ENCODE results near the gene OGFOD1. TPM values are rescaled to one million over a fixed set of nuclear protein-coding genes. Genes with fewer than 3 reads are reported as not detected.

The OGFOD1 gene
- total RNA-seq (2014; rRNA removed; shearing (Covaris generic)): 60.0 and 76.3 TPM in 2 replicates
- 63.9 and 74.5 TPM in 2 replicates for polyA plus RNA-seq (2016; fragmentation: Nextera tagmentation; extraction: Ambion mirVana)
- long read RNA-seq, full-length matches to known transcripts: 20 of 24 reads
- long read RNA-seq, partial matches to known transcripts: 2 of 24 reads
- long read RNA-seq, other reads (novel, unspliced or antisense): 2 of 24 reads

DNA sequence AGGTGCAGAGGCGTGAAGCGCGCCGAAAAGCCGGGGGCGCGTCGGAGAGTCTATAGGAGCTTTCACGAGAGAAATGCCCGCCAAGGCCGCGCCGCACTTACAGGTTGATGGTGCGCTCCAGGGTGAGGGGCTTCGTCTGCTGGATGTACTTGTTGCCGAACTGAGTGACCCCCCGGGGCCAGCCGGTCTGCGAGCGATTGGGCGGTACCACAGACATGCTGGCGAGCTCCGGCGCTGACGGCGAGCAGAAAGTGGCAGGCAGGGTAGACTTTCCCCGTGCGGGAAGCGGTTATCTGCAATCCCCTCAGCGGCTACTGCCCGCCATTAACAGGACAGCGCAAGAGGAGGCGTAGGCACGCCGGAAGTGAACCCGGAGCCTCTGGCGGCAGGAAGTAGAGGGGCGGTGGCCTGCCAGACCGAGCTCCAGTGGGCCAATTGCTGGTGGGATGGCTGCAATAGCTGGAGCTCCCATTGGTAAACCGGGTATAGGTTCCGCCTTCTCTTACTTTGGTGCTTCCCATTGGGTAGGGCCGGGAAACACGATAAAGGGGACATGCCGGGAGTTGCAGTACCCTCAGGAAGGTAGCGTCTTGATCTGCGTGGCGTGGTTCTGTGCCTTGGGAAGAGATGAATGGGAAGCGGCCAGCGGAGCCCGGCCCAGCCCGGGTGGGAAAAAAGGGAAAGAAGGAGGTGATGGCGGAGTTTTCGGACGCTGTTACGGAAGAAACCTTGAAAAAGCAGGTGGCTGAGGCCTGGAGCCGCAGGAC is at the start of gene OGFOD1, which contains the start of gene NUDT21:
Gene OGFOD1 (plus strand): TSS at position 569 of the 767 bp plus-strand sequence. CDS start 59 bp downstream, at position 628.
Gene NUDT21 (minus strand): TSS at position 347 of the 767 bp plus-strand sequence. CDS start 130 bp downstream, at position 217.
- peaks cover 25% of the 10 kb centered on the region; the same call in 1 of the 2 replicates for H3K4me1 ChIP-seq (ENCODE audit: insufficient read depth)
- peaks cover 29% of the 10 kb centered on the region for H3K36me3 ChIP-seq (ENCODE audit: insufficient read depth)
- Mint-ChIP-seq H3K27me3 (ENCODE audit: insufficient read depth, low read depth, poor library complexity) (no peaks in the 10 kb centered on the region), H3K27ac (peak within 1 kb of the TSS; percentile 97), H3K4me3 (peak within 1 kb of the TSS; percentile 95), H3K36me3 (ENCODE audit: low read depth) (peaks cover 30% of the 10 kb centered on the region), H3K9me3 (no peaks in the 10 kb centered on the region), H3K4me1 (peaks cover 22% of the 10 kb centered on the region)
- no peaks in the 10 kb centered on the region for H3K9me2 ChIP-seq (ENCODE audit: insufficient read depth)
- DNase-seq (ENCODE audit: low spot score) (peak; percentile 98), ATAC-seq (peak; percentile 98)
- peaks cover 46% of the 10 kb centered on the region for H4K20me1 ChIP-seq (replicated peaks; ENCODE audit: insufficient read depth)
- TF ChIP-seq JUNB (IDR thresholded peaks at IDR 0.05; ENCODE audit: unreplicated experiment) (no peak), NANOG (IDR thresholded peaks at IDR 0.05; ENCODE audit: borderline replicate concordance) (0 out of 2 replicates have a peak, but pooled peaks have one; percentile 23), POLR2AphosphoS5 (IDR thresholded peaks at IDR 0.05; ENCODE audit: low read depth) (peak; percentile 73), CREB1 (CRISPR knock-in tag; IDR thresholded peaks at IDR 0.05; ENCODE audit: low read depth) (peak; percentile 17; the same call in 1 of the 2 replicates), EZH2phosphoT487 (IDR thresholded peaks at IDR 0.05; ENCODE audit: unreplicated experiment) (no peak), EZH2 (IDR thresholded peaks at IDR 0.05; ENCODE audit: low read depth, unreplicated experiment) (no peak)
- TF ChIP-seq, protein P1, sequence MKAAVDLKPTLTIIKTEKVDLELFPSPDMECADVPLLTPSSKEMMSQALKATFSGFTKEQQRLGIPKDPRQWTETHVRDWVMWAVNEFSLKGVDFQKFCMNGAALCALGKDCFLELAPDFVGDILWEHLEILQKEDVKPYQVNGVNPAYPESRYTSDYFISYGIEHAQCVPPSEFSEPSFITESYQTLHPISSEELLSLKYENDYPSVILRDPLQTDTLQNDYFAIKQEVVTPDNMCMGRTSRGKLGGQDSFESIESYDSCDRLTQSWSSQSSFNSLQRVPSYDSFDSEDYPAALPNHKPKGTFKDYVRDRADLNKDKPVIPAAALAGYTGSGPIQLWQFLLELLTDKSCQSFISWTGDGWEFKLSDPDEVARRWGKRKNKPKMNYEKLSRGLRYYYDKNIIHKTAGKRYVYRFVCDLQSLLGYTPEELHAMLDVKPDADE (IDR thresholded peaks at IDR 0.05): peak; percentile 79
- H3K27ac ChIP-seq (ENCODE audit: low read depth): peak within 1 kb of the TSS; percentile 64; the same call in 1 of the 2 replicates
- H3F3A ChIP-seq (replicated peaks; ENCODE audit: low read depth): no peaks in the 10 kb centered on the region
- H2AFZ ChIP-seq: peak within 1 kb of the TSS; percentile 80
- H3K4me3 ChIP-seq: peak within 1 kb of the TSS; percentile 92
- peaks cover 71% of the 10 kb centered on the region for H3K79me2 ChIP-seq (replicated peaks; ENCODE audit: insufficient read depth)
- no peaks in the 10 kb centered on the region for H3K27me3 ChIP-seq (ENCODE audit: insufficient read depth)
- H3K4me2 ChIP-seq: peak within 1 kb of the TSS; percentile 92

DNA sequence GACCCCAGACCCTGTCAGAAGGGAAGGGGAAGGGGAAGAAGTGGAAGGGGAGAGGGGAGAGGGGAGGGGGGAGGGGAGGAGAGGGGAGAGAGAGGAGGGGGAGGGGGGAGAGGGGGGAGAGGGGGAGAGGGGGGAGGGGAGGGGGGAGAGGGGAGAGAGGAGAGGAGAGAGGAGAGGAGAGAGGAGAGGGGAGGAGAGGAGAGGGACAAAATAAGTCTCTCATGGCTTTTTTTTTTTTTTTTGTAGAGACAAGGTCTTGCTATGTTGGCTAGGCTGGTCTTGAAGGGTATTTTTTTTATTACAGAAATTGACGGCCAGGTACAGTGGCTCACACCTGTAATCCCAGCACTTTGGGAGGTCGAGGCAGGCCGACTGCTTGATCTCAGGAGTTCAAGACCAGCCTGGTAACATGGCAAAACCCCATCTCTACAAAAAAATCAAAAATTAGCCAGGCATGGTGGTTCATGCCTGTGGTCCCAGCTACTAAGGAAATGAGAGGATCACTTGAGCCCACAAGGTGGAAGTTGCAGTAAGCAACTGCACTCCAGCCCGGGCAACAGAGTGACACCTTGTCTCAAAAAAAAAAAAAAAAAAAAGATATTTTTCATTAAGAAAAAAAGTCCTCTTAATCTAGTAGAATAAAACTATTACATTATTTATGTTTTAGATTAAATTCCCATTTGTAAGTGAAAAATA is 45.2 kb upstream of the OGFOD1 start:
- Mint-ChIP-seq H3K4me1 (no peaks in the 10 kb centered on the region; the same call in 1 of the 3 replicates), H3K27ac (no peak overlapping the region), H3K9me3 (no peaks in the 10 kb centered on the region), H3K27me3 (ENCODE audit: insufficient read depth, low read depth, poor library complexity) (peaks cover 2% of the 10 kb centered on the region), H3K4me3 (no peak overlapping the region), H3K36me3 (ENCODE audit: low read depth) (peaks cover 21% of the 10 kb centered on the region)
- Histone ChIP-seq H3F3A (replicated peaks; ENCODE audit: low read depth) (no peaks in the 10 kb centered on the region), H4K20me1 (replicated peaks; ENCODE audit: insufficient read depth) (no peaks in the 10 kb centered on the region), H3K4me3 (no peak overlapping the region), H3K4me1 (ENCODE audit: insufficient read depth) (no peaks in the 10 kb centered on the region), H3K79me2 (replicated peaks; ENCODE audit: insufficient read depth) (no peaks in the 10 kb centered on the region), H3K9me2 (ENCODE audit: insufficient read depth) (no peaks in the 10 kb centered on the region), H3K27me3 (ENCODE audit: insufficient read depth) (no peaks in the 10 kb centered on the region), H3K36me3 (ENCODE audit: insufficient read depth) (peaks cover 7% of the 10 kb centered on the region; the same call in 1 of the 2 replicates), H3K27ac (ENCODE audit: low read depth) (no peak overlapping the region), H3K4me2 (no peak overlapping the region), H2AFZ (no peak overlapping the region)
- DNase-seq (ENCODE audit: low spot score) (no peak), ATAC-seq (no peak)
- TF ChIP-seq CREB1 (CRISPR knock-in tag; IDR thresholded peaks at IDR 0.05; ENCODE audit: low read depth) (no peak), ZNF331 (CRISPR knock-in tag; IDR thresholded peaks at IDR 0.05; ENCODE audit: low read depth) (no peak), STAT1 (IDR thresholded peaks at IDR 0.05; ENCODE audit: unreplicated experiment) (no peak), ZNF114 (CRISPR knock-in tag; IDR thresholded peaks at IDR 0.05) (no peak), JUNB (IDR thresholded peaks at IDR 0.05; ENCODE audit: unreplicated experiment) (no peak)
- TF ChIP-seq, protein P2, sequence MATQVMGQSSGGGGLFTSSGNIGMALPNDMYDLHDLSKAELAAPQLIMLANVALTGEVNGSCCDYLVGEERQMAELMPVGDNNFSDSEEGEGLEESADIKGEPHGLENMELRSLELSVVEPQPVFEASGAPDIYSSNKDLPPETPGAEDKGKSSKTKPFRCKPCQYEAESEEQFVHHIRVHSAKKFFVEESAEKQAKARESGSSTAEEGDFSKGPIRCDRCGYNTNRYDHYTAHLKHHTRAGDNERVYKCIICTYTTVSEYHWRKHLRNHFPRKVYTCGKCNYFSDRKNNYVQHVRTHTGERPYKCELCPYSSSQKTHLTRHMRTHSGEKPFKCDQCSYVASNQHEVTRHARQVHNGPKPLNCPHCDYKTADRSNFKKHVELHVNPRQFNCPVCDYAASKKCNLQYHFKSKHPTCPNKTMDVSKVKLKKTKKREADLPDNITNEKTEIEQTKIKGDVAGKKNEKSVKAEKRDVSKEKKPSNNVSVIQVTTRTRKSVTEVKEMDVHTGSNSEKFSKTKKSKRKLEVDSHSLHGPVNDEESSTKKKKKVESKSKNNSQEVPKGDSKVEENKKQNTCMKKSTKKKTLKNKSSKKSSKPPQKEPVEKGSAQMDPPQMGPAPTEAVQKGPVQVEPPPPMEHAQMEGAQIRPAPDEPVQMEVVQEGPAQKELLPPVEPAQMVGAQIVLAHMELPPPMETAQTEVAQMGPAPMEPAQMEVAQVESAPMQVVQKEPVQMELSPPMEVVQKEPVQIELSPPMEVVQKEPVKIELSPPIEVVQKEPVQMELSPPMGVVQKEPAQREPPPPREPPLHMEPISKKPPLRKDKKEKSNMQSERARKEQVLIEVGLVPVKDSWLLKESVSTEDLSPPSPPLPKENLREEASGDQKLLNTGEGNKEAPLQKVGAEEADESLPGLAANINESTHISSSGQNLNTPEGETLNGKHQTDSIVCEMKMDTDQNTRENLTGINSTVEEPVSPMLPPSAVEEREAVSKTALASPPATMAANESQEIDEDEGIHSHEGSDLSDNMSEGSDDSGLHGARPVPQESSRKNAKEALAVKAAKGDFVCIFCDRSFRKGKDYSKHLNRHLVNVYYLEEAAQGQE (IDR thresholded peaks at IDR 0.05; ENCODE audit: unreplicated experiment): no peak
- TF ChIP-seq, protein P3, sequence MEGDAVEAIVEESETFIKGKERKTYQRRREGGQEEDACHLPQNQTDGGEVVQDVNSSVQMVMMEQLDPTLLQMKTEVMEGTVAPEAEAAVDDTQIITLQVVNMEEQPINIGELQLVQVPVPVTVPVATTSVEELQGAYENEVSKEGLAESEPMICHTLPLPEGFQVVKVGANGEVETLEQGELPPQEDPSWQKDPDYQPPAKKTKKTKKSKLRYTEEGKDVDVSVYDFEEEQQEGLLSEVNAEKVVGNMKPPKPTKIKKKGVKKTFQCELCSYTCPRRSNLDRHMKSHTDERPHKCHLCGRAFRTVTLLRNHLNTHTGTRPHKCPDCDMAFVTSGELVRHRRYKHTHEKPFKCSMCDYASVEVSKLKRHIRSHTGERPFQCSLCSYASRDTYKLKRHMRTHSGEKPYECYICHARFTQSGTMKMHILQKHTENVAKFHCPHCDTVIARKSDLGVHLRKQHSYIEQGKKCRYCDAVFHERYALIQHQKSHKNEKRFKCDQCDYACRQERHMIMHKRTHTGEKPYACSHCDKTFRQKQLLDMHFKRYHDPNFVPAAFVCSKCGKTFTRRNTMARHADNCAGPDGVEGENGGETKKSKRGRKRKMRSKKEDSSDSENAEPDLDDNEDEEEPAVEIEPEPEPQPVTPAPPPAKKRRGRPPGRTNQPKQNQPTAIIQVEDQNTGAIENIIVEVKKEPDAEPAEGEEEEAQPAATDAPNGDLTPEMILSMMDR (conservative IDR thresholded peaks at IDR 0.05; ENCODE audit: low read depth in 2 of 2): no peak
